NCI-H1105 (cell line): ENCODE data around the gene PKP1.

Source experiments
- DNase-seq: peaks from one replicate; lab custom pipeline; 2025; lab: John Stamatoyannopoulos, UW

The PKP1 gene

DNA sequence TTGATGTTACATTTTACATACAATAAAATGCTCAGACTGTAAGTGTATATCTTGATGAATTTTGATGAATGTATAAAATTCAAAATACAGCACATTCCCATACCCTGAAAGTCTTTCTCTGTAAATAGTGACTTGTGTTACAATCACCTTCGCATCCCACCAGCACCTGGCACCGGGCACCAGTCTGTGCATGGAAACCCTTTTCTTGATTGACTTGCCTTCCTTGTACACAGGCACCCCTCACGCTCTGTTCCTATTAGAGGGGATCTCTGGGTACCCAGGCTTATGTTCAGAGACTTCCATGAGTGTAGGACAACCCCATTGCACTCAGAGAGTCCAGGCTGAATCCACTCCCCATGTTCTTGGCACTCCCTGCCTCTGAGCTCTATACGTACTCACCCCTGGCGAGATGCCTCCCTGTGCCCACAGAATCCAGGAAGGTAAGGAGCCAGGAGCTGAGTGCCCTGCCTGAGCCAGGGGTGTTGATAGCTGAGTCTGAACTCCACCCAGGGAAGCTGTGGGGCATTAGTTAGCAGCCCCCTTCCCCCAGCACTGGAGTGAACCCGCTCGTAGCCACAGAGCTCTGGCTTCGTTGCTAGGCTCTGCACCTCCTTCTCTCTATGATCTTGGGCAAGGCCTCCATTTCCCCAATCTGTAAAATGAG lies 22.5 kb upstream of the PKP1 start:
- DNase-seq, result no peak

DNA sequence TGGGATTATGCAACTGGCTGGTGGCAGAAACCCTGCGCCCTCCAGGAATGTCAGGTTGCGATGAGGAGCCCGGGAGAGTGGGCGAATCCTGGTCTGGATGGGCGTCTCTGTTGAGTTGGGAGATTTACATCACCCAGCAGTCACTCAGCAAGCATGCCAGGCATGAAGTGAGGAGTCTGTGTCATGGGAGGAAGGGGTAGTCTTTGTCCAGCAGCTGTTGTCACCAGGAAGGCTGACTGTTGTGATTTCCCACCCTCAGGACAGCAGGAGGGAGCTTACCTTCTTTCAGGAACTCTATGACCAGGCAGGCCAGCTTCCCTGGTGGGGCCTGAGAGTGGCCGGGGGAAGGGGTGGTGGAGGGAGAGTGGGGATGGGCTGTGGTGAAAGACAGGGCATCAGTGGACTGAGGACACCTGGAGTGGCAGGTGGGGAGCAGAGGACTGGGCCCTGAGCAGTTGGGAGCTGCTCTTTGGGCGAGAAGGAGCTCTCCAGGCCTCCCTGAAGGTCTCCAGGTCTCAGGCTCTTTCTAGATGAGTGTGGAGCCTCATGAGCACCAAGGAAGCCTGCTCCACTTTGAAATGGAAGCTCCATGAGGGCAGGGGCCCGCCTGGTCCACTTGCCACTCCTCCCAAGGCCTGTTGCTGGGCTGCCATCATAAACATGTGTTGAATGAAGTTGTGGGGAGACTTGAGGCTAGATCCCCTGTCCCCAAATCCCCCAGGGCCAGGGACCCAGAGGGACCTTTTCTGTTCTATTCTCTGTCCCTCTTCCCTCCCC lies 21.3 kb upstream of the PKP1 start:
- no peak for DNase-seq

DNA sequence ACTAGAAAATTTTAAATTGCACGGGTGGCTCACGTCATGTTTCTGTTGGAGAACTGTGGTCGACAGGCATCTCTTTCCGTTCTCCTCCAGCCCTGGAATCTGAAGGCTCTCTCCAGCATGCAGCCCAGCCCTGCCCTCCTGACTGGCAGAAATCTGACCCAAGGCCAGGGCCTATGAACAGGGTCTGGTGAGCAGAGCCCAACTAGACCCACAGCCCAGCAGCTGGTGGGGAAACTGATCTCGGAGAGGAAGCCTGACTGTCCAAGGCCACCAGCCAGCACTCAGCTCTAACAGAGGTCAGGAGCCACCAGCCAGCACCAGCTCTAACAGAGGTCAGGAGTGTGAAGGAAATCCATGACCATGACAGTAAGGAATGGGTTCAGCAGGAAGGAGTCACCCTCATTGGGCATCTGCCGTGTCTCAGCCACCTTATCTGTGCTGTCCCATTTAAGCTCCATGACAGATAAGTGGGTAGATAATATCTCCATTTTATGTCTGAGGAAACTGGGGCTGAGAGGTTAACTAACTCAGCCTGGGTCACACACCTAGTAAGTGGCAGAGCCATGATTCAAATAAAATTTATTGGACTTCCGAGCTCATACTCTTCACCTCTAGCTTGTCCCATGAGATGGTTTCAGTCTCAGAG lies 20.2 kb upstream of the PKP1 start:
- DNase-seq, result no peak

DNA sequence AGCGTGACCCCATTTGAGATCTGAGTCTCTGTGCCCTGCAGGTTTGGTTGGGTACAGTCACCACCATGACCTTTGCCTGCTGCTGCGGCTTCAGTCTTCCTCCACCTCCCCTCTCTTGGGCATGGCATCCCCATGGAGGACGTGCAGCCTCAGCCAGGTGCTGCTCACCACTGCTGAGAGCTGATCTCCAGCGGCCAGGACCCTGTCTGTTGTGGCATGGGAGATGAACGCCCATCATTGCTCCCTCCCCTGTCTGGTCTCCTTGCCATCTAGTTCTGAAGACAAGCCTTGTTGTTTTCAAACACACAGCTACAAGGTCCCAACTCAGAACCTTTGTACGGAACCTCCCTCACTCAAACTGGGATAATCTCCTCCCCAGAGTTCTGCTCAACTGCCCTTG lies 19.2 kb upstream of the PKP1 start:
- DNase-seq, result no peak

DNA sequence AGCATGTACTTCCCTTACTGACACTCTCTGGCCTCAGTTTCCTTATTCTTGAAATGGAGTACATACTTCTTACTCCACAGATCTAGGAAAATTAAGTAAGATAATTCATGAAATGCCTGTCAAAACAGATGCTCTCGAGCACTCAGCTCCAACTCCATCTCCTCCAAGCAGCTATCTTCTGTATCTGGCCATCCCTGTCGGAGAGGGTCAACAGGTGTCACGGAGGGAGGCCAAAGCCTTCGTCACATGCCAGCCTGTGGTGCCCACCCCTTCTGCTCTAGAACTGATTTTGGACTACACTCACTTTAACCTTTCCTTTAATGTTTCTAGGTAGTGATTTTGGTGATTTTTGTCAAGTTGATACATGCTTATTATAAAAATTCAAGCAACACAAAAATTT lies 18.8 kb upstream of the PKP1 start:
- DNase-seq, result no peak

DNA sequence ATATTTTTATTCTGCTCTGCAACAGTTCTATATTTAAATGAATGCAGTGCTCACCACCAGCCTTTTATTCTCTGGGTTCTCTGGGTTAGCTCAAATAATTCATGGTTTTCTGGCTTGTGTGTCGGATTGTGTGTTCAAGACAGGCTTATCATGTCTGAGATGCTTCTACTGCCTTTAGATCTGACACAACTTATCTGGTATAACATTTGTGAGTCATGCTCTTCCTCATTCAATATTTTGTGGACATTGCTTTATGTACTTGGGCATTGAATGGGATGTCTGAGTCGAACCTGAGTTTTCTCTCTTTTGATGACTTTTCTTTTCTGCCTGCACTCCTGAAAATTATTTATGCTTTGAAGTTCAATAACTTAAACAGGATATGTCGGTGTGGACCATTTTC lies 17.6 kb upstream of the PKP1 start:
- no peak for DNase-seq

DNA sequence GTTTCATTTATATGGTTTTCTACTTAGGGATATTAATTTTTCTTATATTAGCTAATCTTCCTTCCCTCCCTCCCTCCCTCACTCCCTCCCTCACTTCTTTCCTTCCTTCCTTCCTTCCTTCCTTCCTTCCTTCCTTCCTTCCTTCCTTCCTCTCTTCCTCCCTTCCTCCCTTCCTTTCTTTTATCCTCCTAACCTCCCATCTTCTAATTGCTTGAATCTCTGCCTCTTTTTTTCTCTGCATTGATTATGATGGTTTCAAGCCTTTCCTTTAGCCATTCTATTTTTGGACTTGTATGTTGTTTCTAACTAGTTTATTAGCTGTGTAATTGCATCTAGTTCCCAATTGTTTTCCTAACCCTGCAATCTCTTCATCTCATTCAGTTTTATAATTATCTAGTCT lies 17.0 kb upstream of the PKP1 start:
- DNase-seq, result no peak

DNA sequence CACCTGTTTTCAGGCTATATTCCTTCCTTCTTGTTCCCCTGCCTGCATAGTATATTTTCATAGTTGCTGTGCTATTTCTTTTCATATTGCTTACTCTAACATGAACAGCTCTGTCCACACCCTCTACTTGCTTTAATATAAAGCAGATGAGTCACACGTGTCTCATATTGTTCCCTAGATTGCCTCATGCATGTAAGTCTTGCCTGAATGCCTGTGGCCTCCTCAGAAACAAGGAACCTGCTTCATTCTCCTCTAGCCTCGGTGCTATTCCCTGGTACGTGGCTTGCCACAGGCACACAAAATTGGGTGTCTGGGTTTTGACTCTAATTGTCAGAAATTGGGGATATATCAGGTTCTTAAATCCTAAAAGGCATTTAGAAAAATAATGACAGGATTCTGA lies 16.5 kb upstream of the PKP1 start:
- no peak for DNase-seq

DNA sequence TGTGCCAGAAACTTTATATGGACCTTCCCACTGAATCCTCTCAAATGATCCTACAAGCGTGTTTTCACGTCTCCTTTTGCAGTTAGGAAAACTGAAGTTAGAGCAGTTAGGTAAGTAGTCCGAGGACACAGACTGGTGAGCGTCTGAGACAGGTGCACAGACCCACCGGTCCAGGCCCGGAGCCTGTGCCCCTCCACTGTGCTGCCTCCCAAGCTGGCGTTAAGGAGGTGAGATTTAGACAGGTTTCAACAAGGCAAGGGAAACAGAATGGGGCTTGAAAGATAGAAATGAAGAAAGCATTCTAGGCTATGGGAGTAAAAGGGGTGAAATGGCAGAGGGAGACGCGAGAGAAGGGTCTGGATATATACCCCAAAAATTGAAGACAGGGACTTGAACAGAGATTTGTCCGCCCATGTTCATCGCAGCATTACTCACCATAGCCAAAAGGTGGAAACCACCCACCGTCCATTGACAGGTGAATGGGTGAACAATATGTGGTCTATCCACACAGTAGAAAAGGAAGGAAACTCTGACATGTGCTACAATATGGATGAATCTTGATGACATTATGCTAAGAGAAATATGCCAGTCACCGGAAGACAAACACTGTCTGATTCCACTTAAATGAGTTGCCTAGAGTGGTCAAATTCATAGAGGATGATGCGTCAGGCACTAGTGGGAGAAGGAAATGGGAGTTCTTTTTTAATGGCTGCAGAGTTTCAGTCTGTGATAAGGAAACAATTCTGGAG lies 15.7 kb upstream of the PKP1 start:
- no peak for DNase-seq

DNA sequence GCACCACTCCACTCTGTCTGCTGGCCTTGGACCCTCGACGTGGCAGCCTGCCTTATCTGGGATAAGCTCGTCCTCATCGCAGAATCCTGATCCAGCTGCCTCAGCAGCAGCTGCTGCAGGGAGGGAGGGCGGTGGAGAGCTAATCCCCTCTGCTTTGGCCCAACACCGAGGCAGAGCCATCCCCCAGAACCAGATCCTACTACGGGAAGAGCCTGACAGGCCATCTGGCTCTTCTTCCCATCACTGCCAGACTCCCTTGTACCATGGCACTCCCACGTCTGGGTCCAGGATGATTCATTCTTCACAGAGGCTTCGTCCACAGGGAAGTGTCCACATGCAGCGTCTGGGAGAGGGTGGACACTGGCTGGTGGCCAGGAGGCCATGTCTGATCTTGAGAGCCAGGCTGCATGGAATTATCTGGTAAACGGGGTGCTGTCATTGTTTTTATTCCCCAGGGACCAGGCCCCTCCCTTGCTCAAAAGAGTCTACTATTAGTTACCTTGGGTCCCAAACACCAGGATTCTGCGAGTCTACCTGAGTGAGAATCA lies 14.6 kb upstream of the PKP1 start:
- no peak for DNase-seq

DNA sequence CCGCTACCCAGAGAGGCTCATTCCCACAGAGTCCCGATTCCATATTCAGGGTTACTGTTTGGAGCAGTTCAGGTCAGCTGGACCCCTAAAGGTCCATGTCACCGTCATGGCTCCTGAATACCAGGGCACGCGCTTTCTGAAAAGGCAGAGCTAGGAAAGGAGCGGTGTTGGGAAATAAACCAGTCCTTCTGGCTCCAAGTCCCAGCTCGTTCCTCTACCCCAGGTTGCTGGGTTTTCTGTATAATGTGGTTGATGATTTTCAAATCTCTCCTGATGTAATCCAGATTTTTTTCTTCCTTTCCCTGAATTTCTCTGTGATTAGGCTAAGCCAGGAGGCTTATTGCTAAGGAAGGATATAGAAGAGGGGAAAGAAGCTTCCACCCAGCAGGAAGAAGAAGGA lies 14.0 kb upstream of the PKP1 start:
- no peak for DNase-seq

DNA sequence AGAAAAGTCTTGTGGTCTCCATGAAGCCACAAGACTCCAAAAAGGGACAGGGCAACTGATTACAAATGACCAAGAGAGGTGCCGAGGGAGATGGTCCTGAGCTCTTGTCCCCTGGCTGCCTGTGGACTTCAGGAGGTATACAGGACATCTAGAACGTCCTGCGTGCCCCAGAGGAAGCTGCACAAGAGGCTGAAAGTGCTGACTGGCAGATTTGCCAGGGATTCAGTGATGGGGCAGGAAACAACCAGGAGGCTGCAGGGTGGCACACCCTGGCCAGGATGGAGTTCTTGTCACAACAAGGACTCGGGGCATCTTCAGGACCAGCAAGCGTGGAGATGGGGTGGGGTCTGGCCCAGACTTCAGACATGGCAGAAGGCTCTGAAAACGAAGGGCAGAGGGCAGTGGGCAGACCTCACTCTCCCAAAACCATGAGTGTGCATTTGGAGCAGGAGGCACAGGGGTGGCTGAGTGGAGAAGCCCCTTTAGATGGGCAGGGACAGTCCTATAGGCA lies 13.4 kb upstream of the PKP1 start:
- DNase-seq, result no peak

DNA sequence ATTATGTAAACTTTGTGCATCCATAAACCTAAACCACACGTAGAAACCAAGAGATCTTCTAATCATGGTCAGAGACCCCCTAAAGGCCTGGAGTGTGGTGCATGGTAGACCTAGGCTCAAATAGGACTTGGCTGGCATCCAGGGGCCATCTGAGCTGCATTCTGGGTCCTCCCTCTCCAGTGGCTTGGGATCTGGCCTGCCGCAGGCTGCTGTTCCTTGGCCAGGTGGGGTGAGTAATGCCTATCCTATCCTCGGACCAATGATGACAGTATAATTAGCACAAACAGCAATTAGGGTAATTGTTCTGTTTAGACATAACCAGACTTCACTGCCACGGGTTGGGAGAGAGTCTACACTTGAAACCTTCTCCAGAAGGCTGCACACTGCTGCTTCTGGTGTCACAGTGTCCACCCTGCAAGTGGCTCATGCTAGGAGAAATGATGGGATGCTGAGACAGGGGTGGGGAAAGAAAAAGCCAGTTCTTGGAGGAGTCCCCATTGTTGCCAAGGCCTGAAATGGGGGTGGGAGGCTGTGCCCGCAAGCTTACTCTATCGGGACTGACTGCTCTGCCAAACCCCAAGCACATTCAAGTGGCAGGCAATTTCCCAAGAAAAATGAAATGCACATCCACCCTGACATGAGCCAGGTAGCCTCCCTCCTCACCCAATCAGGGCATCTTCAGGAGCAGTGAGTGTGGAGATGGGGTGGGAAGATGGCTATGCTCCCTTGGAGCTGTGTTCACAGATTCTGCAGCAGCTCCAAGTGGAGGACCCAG lies 12.5 kb upstream of the PKP1 start:
- peak; percentile 50 for DNase-seq

DNA sequence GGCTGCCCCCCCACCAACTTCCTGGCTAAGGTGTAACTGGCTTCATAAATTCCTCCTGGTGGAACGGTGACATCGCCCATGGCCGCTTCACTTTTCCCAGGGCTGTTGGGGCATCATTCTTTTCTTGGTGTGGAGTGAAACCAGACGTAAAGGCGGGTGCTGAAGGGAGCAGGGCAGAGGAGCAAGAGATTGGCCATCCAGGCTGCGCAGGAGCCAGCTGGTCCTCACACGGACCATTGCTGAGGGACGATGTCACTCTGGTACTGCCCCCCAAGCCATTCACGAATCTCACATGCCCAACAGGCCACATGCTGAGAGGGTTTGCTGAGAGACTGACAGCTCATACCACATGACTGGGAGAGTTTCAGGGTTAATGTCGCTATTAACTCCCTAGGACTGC lies 10.5 kb upstream of the PKP1 start:
- no peak for DNase-seq

DNA sequence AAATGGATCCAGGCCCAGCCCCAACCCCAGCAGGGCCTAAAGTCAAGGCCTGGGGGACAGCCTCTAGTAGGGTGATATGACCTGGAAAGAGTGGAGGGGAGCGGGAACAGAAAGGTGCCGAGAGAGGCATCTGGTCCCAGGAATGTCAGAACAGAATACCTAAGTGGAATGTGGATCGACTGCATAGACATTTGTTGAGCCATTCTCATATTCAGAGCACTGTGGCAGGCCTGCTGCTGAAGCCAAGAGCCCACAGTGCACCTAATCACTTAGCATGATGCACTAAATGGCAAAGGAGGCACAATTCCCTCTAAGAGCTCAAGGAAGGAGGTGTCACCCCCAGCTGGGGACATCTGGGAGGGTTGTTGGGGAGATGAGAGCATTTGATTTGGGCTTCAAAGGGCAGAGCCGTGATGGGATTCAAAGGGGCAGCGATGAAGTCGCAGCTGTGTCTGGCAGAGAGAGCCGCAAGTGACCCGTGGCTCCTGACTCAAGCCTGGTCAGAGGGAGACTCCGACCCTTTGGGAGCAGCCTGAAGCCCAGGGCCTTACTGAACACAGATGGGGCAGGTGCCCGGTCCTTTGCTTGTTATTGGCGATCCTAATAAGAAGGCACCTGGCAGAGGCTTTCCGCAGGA lies 8.6 kb upstream of the PKP1 start:
- no peak for DNase-seq

DNA sequence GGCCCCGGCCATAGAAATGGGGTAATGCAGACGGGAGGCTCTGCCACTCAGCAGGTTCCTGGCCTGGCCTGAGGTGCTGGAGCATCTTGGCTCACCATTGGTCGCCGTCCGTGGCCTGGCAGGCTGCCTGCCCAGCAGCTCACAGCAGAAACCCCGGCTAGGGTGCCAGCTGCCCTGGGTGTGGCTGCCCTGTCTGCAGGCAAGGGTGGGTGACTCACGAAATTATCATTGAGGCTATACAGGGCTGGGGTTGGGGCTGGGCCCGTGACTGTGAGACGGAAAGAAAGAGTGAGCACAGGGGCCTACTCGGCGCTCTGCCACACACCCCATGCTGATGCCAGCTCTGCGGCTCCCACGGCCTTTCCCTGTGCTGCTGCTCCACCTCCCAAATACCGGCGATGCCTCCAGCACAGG lies 8.0 kb upstream of the PKP1 start:
- DNase-seq, result peak; percentile 61

DNA sequence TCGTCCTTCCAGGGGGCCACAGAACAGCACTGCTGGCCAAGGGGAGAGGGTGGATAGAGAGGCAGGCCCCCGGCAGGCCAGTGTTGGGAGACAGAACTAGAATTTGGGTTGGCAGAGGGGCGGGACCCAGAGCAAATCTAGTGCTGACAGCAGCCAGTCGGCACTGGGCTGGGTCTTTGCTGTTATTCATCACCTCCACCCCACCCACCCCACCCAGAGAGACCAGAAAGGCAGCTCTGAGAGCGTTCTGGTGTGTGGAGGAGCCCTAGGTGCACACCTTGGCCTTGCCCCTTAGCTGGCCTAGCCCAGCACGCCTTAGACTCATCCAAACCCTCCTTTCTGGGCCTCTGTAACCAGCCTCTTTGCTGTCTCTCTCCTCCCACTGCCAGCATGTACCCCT lies 6.4 kb upstream of the PKP1 start:
- no peak for DNase-seq

DNA sequence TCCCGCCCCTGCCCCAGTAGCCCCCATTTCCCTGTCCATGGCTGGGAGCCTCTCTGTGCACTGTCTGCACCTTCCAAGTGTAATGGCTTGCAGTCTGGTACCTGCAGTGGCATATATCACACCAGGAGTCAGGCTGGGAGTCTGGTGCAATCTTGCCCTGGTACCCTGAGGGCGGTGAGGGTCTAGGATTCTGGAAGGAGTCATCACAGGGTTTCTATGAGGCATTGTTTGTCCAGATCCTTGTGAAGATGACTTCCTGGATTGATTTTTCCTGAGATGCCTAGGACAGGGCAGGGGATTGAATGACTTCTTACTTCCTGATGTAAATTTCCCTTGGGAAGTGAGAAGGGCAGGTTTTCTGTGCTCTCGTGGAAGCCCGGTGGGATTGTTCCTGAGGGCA lies 5.9 kb upstream of the PKP1 start:
- DNase-seq, result no peak

DNA sequence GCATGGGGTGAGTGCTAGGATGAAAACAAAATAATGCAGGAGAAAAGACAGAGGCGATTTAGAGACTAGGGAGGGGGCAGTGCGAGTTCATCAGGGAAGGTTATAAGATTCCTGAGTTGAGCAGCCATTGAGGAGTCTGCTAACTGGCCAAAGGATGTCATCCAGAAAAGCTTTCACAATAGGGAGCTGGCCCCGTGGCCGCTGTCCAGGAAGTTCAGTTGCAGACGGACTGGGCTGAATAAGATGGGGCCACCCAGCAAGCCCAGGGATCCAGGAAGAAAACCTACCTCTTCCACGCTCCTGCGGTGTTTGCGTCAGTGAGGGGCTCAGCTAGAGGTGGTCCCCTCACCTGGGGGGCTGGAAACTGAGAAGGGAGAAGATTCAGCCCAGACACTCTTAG lies 4.0 kb upstream of the PKP1 start:
- no peak for DNase-seq

DNA sequence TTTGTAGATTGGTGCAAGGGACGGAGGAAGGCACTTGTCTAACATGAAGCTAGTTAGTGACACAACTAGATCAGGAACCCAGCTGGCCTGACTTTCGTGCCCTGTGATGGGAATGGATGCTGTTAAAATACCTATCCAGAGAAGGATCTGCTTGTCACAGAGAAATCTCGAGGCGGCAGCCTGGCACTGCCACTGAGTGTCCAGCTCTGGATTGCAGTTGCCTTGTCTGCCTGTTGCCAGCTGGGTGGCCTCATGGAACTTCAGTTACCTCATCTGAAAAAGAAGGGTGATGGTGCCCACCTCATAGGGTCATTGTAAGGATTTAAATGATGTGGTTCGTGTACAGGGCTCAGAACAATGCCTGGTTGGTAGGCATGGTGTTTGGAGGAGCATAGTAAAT lies 2.4 kb upstream of the PKP1 start:
- DNase-seq, result no peak

DNA sequence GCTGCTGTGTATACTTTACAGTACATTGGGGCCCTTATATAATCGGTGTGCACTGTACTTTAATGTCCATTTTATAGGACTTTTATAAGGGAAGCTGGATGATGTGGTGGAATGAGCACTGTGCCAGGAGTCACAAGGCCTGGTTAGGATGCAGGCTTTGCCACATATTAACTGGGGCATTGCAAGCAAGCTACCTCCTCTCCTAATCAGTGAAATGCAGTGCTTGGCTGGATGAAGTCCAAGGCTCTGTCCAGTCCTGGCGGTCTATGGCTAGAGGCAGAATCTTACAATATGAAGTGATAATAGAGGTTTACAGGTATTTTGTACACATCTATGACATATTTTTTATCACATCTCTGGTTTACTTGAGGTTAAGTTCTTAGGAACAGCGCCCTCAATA lies 1.7 kb upstream of the PKP1 start:
- DNase-seq, result no peak
